Measurements from ENCODE around the gene LMNTD1. TPM values are rescaled to one million over a fixed set of nuclear protein-coding genes. Genes with fewer than 3 reads are reported as not detected.

The LMNTD1 gene
- polyA plus RNA-seq, 1 experiment, result 0.57 TPM

- no peak for TF ChIP-seq CTCF (IDR thresholded peaks at IDR 0.05; ENCODE audit: low read depth, low read length)
Measured at GRCh38 chr12:25469368-25469767, 83.7 kb downstream of the LMNTD1 start.

GRCh38 chr12:25463521-25463920 is 89.6 kb downstream of the LMNTD1 start:
- DNase-seq (ENCODE audit: low read depth, low spot score), result no peak
- TF ChIP-seq CTCF (IDR thresholded peaks at IDR 0.05; ENCODE audit: low read depth, low read length), result no peak
- no peaks in the 10 kb centered on the region for H3K27me3 ChIP-seq (ENCODE audit: control insufficient read depth, insufficient read depth, low read length)
- no peak overlapping the region for H3K27ac ChIP-seq (ENCODE audit: low read depth, low read length)
- POLR2A ChIA-PET, result interaction anchor here (0.8 kb wide), 1 partner anchor 494 kb away, joined by 3 read pairs; no protein-coding TSS in a partner anchor
- no peak overlapping the region for H3K4me3 ChIP-seq (ENCODE audit: low read depth, low read length)
- H3K9me3 ChIP-seq (ENCODE audit: control insufficient read depth, insufficient read depth, low read length), result peaks cover 4% of the 10 kb centered on the region; the same call in 1 of the 2 replicates
- CTCF ChIA-PET, result interaction anchor here (0.9 kb wide), 1 partner anchor 27 kb away, joined by 3 read pairs; no protein-coding TSS in a partner anchor

More at GRCh38 chr12:25469368-25469767, 83.7 kb downstream of the LMNTD1 start:
- CTCF ChIA-PET, result interaction anchor here (1.5 kb wide), 1 partner anchor 12 kb away, joined by 3 read pairs; no protein-coding TSS in a partner anchor
- H3K27ac ChIP-seq (ENCODE audit: low read depth, low read length), result no peak overlapping the region
- H3K27me3 ChIP-seq (ENCODE audit: control insufficient read depth, insufficient read depth, low read length), result no peaks in the 10 kb centered on the region
- no peak overlapping the region for H3K4me3 ChIP-seq (ENCODE audit: low read depth, low read length)
- POLR2A ChIA-PET, result no interaction called here
- DNase-seq (ENCODE audit: low read depth, low spot score), result no peak
- no peaks in the 10 kb centered on the region for H3K9me3 ChIP-seq (ENCODE audit: control insufficient read depth, insufficient read depth, low read length)

- ChIA-PET POLR2A (no interaction called here), CTCF (interaction anchor here (0.9 kb wide), 1 partner anchor 27 kb away, joined by 3 read pairs; no protein-coding TSS in a partner anchor)
- H3K4me3 ChIP-seq (ENCODE audit: low read depth, low read length), result no peak overlapping the region
- no peaks in the 10 kb centered on the region for H3K27me3 ChIP-seq (ENCODE audit: control insufficient read depth, insufficient read depth, low read length)
- no peak for TF ChIP-seq CTCF (IDR thresholded peaks at IDR 0.05; ENCODE audit: low read depth, low read length)
- H3K27ac ChIP-seq (ENCODE audit: low read depth, low read length), result no peak overlapping the region
- DNase-seq (ENCODE audit: low read depth, low spot score), result no peak
- peaks cover 4% of the 10 kb centered on the region; the same call in 1 of the 2 replicates for H3K9me3 ChIP-seq (ENCODE audit: control insufficient read depth, insufficient read depth, low read length)
Measured at GRCh38 chr12:25463005-25463404, 90.1 kb downstream of the LMNTD1 start.

- ChIA-PET CTCF (no interaction called here), POLR2A (no interaction called here)
- no peak for TF ChIP-seq CTCF (IDR thresholded peaks at IDR 0.05; ENCODE audit: low read depth, low read length)
- Histone ChIP-seq H3K4me3 (ENCODE audit: low read depth, low read length) (no peak overlapping the region), H3K27ac (ENCODE audit: low read depth, low read length) (no peak overlapping the region), H3K27me3 (ENCODE audit: control insufficient read depth, insufficient read depth, low read length) (no peaks in the 10 kb centered on the region), H3K9me3 (ENCODE audit: control insufficient read depth, insufficient read depth, low read length) (peaks cover 4% of the 10 kb centered on the region; the same call in 1 of the 2 replicates)
- DNase-seq (ENCODE audit: low read depth, low spot score), result no peak
Measured at GRCh38 chr12:25459541-25459951, 93.5 kb downstream of the LMNTD1 start.

- CTCF ChIA-PET, result interaction anchor here (1.3 to 2.1 kb wide), 2 partner anchors 10 to 22 kb away, joined by 3 to 12 read pairs; no protein-coding TSS in a partner anchor
- H3K9me3 ChIP-seq (ENCODE audit: control insufficient read depth, insufficient read depth, low read length), result peaks cover 4% of the 10 kb centered on the region; the same call in 1 of the 2 replicates
- POLR2A ChIA-PET, result no interaction called here
- H3K27ac ChIP-seq (ENCODE audit: low read depth, low read length), result no peak overlapping the region
- peak overlapping the region; percentile 14; the same call in 1 of the 2 replicates for H3K4me3 ChIP-seq (ENCODE audit: low read depth, low read length)
- H3K27me3 ChIP-seq (ENCODE audit: control insufficient read depth, insufficient read depth, low read length), result no peaks in the 10 kb centered on the region
- TF ChIP-seq CTCF (IDR thresholded peaks at IDR 0.05; ENCODE audit: low read depth, low read length), result no peak
- peak; percentile 85 for DNase-seq (ENCODE audit: low read depth, low spot score)
Measured at GRCh38 chr12:25458047-25458552, 95.0 kb downstream of the LMNTD1 start.
